HG03439 (cell line): ENCODE data around the gene MMP12.

ENCODE experiments used
- ATAC-seq: cut with Tn5 transposase; IDR thresholded peaks from one replicate; pipeline ENCODE4 v1.9.1; 2021; ENCODE audit warnings: mild to moderate bottlenecking, moderate library complexity; ENCODE audit not compliant: unreplicated experiment

Gene MMP12

GRCh38 chr11:102850973-102851745, 23.6 kb downstream of the MMP12 start:
- ATAC-seq: no peak

GRCh38 chr11:102849311-102849710, 25.5 kb downstream of the MMP12 start:
- ATAC-seq: no peak

- no peak for ATAC-seq
These were observed 28.5 kb downstream of the MMP12 start for GRCh38 chr11:102846292-102846691.

GRCh38 chr11:102843489-102843888, 31.3 kb downstream of the MMP12 start, which contains the start of gene MMP3:
Gene MMP3, minus strand, starts transcription at chr11:102843609. Its CDS starts 63 bp downstream, at chr11:102843546.
- no peak for ATAC-seq

- no peak for ATAC-seq
These were observed 31.9 kb downstream of the MMP12 start for GRCh38 chr11:102842930-102843329.

- no peak for ATAC-seq
These were observed 34.8 kb downstream of the MMP12 start for GRCh38 chr11:102840018-102840417.

- no peak for ATAC-seq
These were observed 37.1 kb downstream of the MMP12 start for GRCh38 chr11:102837646-102838045.

GRCh38 chr11:102837156-102837555, 37.6 kb downstream of the MMP12 start:
- no peak for ATAC-seq

GRCh38 chr11:102836290-102836875, 38.4 kb downstream of the MMP12 start:
- no peak for ATAC-seq

- no peak for ATAC-seq
These were observed 41.1 kb downstream of the MMP12 start for GRCh38 chr11:102833731-102834130.

- ATAC-seq: no peak
These were observed 42.2 kb downstream of the MMP12 start for GRCh38 chr11:102832612-102833011.

- ATAC-seq: no peak
These were observed 43.0 kb downstream of the MMP12 start for GRCh38 chr11:102831489-102832440.

GRCh38 chr11:102831128-102831488, 43.7 kb downstream of the MMP12 start:
- ATAC-seq: no peak

GRCh38 chr11:102830001-102830727, 44.6 kb downstream of the MMP12 start:
- ATAC-seq: no peak

- ATAC-seq: no peak
These were observed 45.3 kb downstream of the MMP12 start for GRCh38 chr11:102829316-102830000.

GRCh38 chr11:102824556-102824955, 50.2 kb downstream of the MMP12 start:
- ATAC-seq: no peak

- ATAC-seq: no peak
These were observed 55.3 kb downstream of the MMP12 start for GRCh38 chr11:102819491-102819890.

GRCh38 chr11:102813484-102813883, 61.3 kb downstream of the MMP12 start:
- no peak for ATAC-seq
